ENCODE results near the gene RBP7.

GRCh38 chr1:10020086-10020485, 23.1 kb downstream of the RBP7 start:
- TF ChIP-seq SP1 (IDR thresholded peaks at IDR 0.05) (no peak), ARNT (IDR thresholded peaks at IDR 0.05) (no peak), ELF4 (IDR thresholded peaks at IDR 0.05) (no peak), LEF1 (IDR thresholded peaks at IDR 0.05; ENCODE audit: borderline replicate concordance) (no peak)
